Fibroblast of gingiva (primary cell): ENCODE data around the gene ARHGEF16.

ENCODE experiments used
- DNase-seq: peaks from one replicate; pipeline ENCODE4 v3.0.0-alpha.2; 2011; ENCODE audit warnings: low read depth

ARHGEF16 gene

DNA sequence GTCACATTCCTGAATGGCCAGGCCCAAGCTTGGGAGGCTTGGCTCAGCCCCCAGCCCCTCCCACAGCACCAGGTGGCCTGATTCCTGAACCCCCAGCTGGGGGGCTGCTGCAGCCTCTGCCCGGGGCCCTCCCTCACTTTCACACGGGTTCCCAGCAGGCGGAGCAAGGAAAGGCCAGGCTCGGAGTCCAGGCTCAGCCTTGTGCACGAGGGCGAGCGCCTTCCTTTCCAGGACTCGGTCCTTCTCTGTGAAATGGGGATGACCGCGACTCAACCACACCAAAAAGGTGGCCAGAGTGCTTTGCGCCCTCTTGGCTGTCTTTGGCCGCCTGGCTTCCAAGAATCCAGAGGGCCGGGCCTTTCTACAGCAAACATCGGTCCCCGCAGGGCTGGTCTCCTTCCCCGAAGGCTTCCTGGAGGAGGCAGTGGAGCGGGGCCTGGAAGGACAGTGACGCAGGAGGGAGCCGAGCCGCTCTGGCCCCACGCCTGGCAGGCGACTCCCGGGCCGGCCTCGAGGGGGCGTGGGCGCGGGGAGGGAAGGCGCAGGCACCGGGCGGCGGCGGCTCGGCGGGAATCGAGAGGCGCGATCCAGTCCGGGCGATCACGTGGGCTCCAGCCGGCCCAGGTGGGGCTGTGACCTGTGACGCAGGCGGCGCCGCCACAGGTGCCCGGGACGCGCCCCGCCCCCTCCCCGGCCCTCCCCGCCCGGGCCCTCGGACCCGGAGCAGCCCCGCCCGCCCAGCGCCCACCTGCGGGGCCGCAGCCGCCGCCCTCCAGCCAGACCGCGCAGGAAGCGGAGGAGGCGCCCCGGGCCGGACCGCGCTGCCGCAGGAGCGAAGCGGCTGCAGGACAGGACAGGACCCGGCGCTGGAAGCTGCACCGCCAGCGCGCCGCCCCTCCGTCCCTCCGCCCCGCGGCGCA is at the start of gene ARHGEF16:
Gene ARHGEF16 (plus strand): TSS at position 775 of the 920 bp plus-strand sequence. CDS start 8,420 bp downstream, outside the sequence.
- DNase-seq: no peak

DNA sequence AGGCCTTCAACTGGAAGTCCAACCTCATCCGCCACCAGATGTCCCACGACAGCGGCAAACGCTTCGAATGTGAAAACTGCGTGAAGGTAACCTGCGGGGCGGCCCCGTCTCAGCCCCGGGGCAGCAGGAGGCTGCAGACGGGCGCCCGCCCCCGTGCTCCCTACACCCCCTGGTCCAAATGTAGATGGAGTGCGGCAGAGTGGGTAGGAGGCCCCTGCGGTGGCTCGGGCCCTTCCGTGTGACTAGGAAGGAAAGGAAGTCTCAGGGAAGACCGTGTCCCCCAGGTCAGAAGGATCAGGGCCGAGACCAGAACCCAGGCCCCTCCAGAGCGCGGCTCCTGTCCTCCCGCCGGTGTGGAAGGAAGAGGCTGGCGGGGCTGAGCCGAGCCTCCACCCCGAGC is 49.7 kb upstream of the ARHGEF16 start:
- DNase-seq: no peak

DNA sequence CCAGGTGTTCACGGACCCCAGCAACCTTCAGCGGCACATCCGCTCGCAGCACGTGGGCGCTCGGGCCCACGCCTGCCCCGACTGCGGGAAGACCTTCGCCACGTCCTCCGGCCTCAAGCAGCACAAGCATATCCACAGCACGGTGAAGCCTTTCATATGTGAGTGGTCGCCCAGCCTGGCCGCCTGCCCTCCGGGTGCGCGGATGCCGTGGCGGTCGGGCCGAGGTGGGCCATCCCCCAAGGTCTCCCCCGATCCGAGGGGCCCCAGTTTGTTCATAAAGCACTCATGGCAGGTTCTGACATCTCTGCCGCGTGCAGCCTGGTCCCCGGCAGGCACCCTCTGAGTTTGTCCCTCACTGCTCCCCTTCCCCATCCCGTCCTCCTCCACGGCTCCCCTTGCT is 49.0 kb upstream of the ARHGEF16 start:
- DNase-seq: no peak

DNA sequence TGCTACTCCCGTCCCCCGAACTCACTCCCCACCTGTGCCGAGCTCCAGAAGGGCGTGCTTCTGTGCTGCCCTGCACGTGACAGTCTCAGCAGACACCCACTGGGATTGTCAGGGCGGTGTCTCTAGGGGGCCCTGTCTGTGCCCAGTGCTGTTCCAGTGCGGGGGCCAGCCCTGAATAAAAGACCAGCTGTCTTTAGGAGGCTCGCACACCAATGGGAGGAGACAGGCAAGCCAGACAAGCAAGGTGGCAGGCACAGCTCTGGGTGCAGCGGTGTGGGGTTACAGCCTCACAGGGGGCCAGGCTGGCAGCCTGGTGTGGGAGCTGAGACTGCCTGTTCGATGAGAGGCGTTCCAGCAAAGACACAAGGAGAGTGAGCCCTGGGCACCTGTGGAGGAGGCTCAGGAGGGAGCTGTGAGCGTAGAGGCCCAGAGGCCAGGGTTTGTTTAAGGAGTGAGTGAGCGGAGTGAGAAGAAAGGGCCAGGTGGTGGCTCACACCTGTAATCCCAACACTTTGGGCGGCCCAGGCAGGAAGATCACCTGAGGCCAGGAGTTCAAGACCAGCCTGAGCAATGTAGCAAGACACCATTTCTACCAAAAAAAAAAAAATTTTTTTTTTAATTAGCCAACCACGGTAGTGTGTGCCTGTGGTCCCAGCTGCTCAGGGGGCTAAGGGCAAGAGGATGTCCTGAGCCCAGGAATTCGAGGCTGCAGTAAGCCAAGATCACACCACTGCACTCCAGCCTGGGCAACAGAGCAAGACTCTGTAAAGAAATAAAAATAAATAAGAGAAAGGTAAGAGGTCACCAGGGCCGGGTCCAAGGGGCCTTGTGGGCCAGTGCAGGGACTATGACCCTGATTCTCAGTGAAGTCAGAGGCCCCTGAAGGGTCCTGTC is 48.2 kb upstream of the ARHGEF16 start:
- no peak for DNase-seq

DNA sequence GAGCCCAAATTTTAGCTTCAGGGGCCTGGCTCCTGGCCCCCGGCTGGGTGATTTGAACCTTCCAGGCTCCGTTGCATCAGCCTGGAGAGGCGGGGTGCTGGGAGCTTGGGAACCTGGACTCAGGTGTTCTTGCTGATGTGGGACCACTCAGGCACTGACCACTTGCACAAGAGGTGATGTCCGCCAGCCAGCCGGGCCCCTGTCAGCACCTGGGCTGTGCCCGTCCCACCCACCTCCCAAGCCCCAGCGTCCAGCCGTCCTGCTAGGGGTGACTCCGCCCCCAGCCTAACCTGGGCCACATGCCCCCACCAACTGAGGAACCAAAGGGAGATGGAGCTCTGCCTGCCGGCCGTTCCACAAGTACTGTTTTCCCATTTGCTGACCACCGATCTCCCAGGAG is 47.4 kb upstream of the ARHGEF16 start:
- DNase-seq: no peak

DNA sequence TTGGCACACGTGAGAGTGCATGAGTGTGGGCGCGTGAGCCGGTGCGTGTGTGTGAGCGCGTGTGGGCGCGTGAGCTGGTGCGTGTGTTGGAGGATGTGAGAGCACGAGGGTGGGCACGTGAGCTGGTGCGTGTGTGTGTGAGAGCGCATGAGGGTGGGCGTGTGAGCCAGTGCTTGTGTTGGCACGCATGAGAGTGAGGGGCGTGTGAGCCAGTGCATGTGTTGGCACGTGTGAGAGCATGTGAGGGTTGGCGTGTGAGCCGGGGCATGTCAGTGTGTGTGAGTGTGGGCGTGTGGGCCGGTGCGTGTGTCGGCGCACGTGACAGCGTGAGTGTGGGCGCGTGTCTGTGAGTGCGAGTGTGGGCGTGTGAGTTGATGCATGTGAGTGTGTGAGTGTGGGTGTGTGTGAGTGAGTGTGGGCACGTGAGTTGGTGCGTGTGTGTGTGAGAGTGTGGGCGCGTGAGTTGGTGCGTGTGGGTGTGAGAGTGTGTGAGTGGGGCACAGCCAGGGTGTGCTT is 45.7 kb upstream of the ARHGEF16 start:
- no peak for DNase-seq

DNA sequence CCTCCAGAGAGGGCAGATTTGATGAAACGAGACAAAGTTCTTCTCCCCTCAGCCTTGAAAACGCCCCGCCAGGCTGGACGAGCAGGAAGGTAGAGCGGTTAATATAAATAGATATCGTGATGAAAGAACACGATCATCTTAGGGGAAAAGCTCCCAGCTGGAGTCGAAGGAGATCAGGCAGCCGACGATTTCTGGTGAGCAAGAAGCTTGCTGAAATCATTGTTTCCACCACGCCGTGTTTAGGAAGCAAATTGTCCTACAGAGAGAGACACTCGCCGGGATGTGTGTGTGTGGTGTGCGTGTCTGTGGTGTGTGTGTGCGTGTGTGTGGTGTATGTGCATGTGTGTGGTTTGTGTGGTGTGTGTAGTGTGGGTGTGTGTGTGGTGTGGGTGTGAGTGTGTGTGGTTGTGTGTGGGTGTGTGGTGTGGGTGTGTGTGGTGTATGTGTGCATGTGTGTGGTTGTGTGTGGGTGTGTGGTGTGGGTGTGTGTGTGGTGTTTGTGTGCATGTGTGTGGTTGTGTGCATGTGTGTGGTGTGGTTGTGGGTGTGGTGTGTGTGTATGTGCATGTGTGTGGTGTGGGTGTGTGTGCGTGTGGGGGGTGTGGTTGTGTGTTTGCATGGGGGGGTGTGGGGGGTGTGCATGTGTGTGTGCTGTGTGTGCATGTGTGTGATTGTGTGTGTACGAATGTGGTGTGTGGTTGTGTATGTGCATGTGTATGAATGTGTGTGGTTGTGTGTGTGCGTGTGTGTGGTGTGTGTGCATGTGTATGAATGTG is 44.9 kb upstream of the ARHGEF16 start:
- no peak for DNase-seq

DNA sequence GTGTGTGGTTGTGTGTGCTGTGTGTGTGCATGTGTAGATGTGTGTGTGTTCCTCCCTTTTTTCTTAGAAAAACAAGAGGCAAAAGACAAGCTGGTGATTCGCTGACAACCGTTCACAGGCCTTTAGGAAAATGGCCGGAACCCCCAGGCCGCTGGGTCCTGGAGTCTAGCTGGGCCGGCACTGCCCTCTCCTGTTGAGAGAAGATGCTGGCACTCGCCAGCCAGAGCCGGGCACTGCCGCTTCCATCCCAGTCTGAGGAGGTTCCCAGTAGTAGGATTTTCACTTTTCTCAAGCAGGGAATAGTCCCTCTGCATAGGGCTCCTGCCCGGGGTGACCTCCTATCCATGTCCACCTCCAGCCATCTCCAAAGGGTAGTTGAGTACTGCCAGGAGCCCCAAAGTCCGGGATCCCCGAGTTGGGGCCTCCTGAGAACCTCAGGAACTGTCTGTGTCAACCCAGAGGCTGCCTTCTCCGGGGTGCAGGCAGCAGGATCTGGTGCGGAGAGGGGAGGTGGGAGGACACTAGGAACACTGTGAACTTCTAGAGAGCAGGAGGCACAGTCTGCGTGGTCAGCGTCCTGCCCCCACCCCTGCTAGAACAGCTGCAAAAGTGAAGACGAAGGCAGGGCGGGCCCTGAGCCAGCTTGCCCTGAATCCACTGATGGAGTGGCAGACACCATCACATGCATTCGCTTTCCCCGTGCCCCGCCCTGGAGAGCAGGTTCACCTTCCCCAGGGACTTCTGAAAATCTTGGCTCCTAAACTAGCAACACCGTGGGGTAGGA is 44.1 kb upstream of the ARHGEF16 start:
- DNase-seq: peak; percentile 52

DNA sequence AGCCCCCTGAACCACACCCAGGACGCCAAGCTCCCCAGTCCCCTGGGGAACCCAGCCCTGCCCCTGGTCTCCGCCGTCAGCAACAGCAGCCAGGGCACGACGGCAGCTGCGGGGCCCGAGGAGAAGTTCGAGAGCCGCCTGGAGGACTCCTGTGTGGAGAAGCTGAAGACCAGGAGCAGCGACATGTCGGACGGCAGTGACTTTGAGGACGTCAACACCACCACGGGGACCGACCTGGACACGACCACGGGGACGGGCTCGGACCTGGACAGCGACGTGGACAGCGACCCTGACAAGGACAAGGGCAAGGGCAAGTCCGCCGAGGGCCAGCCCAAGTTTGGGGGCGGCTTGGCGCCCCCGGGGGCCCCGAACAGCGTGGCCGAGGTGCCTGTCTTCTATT is 42.7 kb upstream of the ARHGEF16 start:
- DNase-seq: no peak

DNA sequence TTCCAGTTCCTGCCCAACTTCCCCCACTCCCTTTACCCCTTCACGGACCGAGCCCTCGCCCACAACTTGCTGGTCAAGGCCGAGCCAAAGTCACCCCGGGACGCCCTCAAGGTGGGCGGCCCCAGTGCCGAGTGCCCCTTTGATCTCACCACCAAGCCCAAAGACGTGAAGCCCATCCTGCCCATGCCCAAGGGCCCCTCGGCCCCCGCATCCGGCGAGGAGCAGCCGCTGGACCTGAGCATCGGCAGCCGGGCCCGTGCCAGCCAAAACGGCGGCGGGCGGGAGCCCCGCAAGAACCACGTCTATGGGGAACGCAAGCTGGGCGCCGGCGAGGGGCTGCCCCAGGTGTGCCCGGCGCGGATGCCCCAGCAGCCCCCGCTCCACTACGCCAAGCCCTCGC is 42.1 kb upstream of the ARHGEF16 start:
- DNase-seq: no peak

DNA sequence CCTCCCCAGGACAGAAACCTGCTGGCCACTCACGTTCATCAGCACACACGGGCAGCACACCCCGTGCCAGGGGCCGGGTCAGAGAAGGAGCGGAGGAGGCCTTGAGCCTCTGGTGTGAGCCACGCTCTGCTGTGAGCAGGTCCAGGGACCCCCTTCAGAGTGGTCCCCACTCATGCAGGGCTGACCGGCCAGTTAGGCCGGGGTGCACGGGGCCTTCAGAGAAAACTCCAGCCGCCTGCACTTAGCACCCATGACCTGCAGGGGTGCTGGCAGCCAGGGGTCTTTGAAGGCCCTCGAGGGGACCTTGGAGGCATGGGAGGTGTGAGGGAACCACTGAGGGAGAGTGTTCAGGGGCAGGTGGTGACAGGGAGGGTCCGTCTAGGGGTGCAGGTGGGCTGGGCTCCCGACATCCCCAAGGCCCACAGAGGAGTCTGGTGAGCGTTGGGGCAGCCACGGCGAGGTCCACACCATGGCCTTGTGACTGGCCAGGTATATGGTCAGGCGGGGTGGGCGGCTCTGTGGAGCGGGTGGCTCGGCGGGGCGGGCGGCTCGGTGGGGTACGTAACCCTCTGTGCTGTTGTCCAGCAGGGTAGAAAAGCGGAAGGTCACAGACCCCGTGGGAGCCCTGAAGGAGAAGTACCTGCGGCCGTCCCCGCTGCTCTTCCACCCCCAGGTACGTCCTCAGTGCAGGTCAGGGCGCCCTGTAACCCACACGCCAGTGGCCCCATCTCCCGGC is 40.3 kb upstream of the ARHGEF16 start:
- DNase-seq: no peak

DNA sequence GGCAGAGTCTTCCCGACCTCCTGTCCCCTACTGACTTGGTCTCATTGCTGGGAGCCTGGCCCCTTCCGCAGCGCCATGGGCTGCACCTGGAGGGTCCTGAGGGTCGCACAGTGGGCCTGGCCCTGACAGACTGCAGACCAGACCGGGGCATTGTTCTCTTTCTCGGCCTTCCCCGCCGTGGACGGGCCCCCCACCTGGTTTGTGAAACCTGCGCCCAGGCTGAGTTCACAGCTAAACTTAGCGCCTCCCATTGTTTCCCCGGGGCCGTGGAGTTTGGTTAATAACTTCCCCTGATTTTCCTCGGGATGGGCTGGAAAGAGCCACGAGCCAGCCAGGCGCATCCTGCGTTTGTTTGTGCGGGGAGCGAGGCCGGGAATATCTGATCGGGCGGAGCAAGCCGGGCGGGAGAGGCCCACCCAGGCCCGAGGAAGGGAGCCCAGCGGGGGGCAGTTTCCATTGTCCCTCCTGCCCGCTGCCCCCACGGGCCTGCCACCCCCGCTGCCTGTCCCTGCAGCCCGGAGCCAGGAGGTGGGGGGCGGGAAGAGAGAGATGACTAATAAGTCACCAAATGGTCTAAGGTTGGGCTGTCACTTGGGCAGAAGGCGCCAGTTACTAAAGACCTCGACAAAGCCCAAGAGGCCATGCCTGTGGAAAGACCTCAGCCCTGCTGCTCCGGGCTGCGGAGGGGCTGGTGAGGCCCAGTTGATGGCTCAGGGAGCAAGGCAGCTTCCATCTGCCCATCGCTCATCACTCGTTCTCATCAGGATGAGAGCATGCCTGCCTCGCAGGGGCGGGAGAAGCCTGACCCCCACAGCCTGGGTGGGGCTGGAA is 39.0 kb upstream of the ARHGEF16 start:
- no peak for DNase-seq

DNA sequence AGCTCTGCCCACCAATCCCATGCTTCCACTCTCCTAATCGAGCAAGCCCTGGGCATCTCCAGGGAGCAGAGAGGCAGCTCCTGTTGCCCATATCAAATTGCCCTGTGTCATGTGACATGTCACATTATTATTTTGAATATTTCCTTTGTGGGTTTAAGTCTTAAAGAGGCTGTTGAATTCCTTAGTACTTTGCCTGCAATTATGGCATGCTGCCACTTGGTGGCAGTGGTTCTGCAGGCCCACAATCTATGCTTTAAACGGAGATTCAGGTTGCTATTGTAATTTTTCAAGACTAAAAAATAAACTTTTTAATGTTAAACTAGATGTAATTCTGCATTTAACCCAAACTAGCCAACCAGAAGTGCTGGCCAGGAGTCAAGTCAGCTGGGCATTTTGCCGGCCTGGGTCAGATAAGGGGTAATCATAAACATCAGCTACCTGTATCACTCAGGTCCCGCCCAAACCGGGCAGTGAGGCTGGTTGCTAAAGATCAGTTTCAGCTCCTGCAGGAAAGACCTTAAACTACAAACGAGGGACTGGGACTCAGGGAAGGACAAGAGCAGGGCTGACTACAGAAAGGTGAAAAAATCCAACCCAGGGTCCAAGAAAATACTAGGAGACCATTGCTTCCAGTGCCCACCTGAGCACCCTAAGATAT is 37.3 kb upstream of the ARHGEF16 start:
- no peak for DNase-seq

DNA sequence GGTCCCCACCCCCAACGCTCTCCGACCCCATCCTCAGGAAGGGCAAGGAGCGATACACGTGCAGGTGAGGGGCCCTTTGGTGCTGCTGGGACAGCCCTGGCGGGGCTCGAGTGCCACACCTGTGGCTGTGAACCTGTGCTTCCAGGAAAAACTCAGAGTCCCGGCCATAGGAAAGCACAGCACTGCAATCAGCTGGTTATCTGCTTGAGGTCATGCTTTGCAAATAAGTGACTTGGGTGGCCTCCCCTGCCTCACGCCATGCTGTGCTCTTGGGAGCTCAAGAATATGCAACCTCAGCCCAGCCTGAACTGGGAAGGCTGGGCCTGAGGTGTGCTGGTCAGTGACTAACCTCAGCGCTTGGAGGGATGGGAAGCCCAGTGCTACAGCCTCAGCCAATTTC is 36.5 kb upstream of the ARHGEF16 start:
- no peak for DNase-seq

DNA sequence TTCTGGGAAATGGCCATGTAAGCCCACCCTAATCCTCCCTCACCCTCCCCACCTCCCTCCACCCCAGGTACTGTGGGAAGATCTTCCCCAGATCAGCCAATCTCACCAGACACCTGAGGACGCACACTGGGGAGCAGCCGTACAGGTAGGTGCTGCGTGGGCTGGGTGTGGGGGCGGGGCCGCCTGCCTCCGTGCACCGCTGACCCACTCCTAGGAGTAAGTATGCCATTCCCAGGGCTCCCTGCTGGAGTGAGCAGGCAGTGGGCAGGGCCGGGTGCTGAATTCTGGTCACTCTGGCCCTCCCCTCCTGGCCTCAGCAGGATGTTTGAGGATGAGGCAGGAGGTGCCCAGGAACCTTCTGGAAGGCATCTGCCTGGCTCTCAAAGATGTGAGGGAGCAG is 35.9 kb upstream of the ARHGEF16 start:
- no peak for DNase-seq

DNA sequence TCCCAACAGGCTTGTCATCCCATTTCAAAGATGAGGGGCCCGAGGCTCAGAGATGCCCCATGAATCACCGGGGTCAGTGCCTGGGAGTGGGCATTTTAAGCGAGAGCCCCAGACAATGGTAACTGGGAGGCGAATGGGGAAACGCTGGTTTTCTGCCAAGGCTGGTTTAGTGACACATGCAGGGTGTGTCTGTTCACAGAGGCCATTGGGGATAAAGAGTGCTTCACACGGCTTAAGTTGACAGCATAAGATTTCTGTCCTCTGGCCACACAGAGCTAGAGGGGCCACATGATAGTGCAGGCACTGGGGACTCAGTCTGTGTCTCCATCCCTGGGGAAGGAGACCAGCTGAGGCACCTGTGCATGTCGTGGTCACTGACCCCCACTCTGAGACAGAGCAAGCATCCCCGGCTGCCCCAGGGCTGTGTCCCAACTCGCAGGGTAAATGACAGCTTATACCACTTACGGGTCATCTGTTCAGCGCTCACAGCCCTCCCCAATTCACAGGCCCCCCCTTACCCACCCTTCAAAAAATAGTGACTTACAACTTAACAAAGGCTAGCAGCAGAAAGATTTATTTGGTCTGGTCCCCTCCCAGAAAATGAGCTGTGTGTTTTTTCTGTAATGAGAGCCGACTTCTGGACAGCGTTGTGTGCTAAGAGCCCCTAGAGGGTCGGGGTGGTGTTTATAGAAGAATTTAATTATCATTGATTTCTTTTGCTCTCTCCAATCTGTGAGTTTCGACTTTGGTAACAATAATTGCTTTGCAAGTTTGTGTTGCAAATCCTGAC is 34.9 kb upstream of the ARHGEF16 start:
- DNase-seq: no peak

DNA sequence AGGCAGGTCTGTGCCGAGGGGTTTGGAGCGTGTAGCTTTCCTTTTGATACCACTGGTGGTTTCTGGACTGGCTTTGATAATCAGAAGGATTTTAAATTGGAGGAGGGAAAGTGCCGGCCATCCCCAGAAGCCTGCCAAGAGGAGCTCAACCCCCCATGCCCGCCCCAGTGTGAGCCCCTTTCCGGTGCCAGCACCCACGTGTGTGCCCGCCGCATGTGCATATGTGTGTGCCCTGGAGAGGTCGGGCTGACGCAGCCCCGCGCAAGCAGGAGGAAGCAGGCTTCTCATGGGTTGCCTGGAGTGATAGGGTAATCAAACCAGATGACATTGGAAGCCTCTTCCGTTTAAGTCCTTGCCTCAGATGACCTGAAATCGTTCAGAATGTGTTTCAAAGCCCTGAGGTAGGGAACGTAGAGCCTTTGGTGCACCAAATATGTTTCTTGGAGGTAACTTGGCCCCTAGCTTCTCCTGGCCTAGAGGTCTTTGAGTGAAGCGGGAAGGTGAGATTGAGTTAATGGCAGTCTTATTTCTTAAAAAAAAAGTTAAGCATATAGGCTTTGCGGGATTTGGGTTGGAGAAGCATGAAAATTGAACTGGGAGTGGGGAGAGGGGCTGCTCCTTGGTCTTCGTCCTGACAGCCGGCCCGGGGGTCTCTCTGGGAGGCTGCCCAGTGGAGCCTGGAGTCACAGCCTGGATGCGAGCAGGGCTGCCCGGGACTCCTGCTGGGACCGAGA is 34.1 kb upstream of the ARHGEF16 start:
- DNase-seq: no peak
